Spleen (tissue), 7 donors: ENCODE results near the gene SPTSSA.
"Not testable (repeated sequence)": the region's sequence is repeated elsewhere in the genome, so short reads cannot be mapped to it uniquely, and the experiment has no call there.

Experiments used
- POLR2A ChIP-seq, 3 donors: fragments of 450-650 bp; IDR thresholded peaks; one replicate each; pipeline ENCODE4 v1.5.1; 2017; ENCODE audit warnings: antibody characterized with exemption in 3 of 3, mild to moderate bottlenecking in 1 of 3
- POLR2AphosphoS5 ChIP-seq, 3 donors: sonication (generic); formaldehyde crosslinking; IDR thresholded peaks; one replicate each; pipeline ENCODE4 v1.5.1; 2017; ENCODE audit warnings: antibody characterized with exemption in 3 of 3
- TF ChIP-seq, protein P1 (sequence below), 11 experiments: fragments of 200-600 bp in 7 of 11; fragments of 450-650 bp in 4 of 11; sonication (generic) in 4 of 11; IDR thresholded peaks in 8 of 11; conservative IDR thresholded peaks in 3 of 11; 1 replicate in 7 of 11; 2 replicates in 4 of 11; pipeline versions ENCODE4 v1.4.0 to v1.8.0; 2016 to 2021; ENCODE audit warnings: antibody characterized with exemption in 11 of 11, inconsistent platforms in 4 of 11, mild to moderate bottlenecking in 1 of 11
- donor health status: DM: no; HTN: no; CAD: no; lungs with moderate emphysema.
- donor health status: DM: no; HTN: no; CAD: no.
- donor health status: DM: no; HTN: no; CAD: no.

DNA sequence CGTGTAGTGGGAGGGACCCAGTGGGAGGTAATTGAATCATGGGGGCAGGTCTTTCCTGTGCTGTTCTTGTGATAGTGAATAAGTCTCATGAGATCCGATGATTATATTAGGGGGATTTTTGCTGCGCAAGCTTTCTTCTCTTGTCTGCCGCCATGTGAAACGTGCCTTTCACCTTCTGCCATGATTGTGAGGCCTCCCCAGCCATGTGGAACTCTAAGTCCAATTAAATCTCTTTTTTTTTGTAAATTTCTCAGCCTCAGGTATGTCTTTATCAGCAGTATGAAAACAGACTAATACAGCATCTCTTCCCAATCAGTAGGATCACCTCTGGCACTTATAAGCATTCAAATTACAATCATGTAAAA, 34.0 kb downstream of the SPTSSA start:
- TF ChIP-seq, protein P1, sequence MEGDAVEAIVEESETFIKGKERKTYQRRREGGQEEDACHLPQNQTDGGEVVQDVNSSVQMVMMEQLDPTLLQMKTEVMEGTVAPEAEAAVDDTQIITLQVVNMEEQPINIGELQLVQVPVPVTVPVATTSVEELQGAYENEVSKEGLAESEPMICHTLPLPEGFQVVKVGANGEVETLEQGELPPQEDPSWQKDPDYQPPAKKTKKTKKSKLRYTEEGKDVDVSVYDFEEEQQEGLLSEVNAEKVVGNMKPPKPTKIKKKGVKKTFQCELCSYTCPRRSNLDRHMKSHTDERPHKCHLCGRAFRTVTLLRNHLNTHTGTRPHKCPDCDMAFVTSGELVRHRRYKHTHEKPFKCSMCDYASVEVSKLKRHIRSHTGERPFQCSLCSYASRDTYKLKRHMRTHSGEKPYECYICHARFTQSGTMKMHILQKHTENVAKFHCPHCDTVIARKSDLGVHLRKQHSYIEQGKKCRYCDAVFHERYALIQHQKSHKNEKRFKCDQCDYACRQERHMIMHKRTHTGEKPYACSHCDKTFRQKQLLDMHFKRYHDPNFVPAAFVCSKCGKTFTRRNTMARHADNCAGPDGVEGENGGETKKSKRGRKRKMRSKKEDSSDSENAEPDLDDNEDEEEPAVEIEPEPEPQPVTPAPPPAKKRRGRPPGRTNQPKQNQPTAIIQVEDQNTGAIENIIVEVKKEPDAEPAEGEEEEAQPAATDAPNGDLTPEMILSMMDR (IDR thresholded peaks at IDR 0.05 in 8 of 11, conservative IDR thresholded peaks at IDR 0.05 in 3 of 11): not testable (repeated sequence)
- TF ChIP-seq POLR2A, POLR2AphosphoS5 (IDR thresholded peaks at IDR 0.05): not testable (repeated sequence)
